PFSK-1 (cell line): ENCODE data around the gene OTOP3.

Experiments used
- POLR2AphosphoS5 ChIP-seq: IDR thresholded peaks from 2 replicates; pipeline ENCODE4 v1.6.1; 2012; ENCODE audit warnings: low read depth, mild to moderate bottlenecking, control low read depth, low read length, moderate library complexity
- REST ChIP-seq, 2 experiments: IDR thresholded peaks; 2 replicates each; pipeline versions ENCODE4 v1.6.1 to v1.8.0; 2011 to 2012; ENCODE audit warnings: low read depth in 2 of 2, low read length in 2 of 2, control low read depth in 1 of 2, inconsistent platforms in 1 of 2, mild to moderate bottlenecking in 1 of 2, moderate library complexity in 1 of 2; ENCODE audit not compliant: insufficient read depth in 1 of 2
- SIN3A ChIP-seq: IDR thresholded peaks from 2 replicates; pipeline ENCODE4 v1.6.1; 2012; ENCODE audit warnings: mild to moderate bottlenecking, low read length, moderate library complexity, borderline replicate concordance; ENCODE audit not compliant: insufficient read depth

- no peak for TF ChIP-seq POLR2AphosphoS5
- TF ChIP-seq SIN3A: no peak
- TF ChIP-seq REST (IDR thresholded peaks at IDR 0.05; ENCODE audit: insufficient read depth in 1 of 2, low read depth in 2 of 2, low read length in 2 of 2): no peak
Measured at GRCh38 chr17:74964988-74965622, 29.4 kb downstream of the OTOP3 start.
